GM12873 (cell line): ENCODE results near the gene CDK3.

Experiments used
- TF ChIP-seq, protein P1 (sequence below): IDR thresholded peaks from 2 replicates; pipeline ENCODE4 v1.5.1; 2012; ENCODE audit warnings: low read depth, mild to moderate bottlenecking, moderate library complexity, low read length, control low read depth; ENCODE audit not compliant: insufficient read depth; ENCODE audit errors: missing control alignments

CDK3 gene

DNA sequence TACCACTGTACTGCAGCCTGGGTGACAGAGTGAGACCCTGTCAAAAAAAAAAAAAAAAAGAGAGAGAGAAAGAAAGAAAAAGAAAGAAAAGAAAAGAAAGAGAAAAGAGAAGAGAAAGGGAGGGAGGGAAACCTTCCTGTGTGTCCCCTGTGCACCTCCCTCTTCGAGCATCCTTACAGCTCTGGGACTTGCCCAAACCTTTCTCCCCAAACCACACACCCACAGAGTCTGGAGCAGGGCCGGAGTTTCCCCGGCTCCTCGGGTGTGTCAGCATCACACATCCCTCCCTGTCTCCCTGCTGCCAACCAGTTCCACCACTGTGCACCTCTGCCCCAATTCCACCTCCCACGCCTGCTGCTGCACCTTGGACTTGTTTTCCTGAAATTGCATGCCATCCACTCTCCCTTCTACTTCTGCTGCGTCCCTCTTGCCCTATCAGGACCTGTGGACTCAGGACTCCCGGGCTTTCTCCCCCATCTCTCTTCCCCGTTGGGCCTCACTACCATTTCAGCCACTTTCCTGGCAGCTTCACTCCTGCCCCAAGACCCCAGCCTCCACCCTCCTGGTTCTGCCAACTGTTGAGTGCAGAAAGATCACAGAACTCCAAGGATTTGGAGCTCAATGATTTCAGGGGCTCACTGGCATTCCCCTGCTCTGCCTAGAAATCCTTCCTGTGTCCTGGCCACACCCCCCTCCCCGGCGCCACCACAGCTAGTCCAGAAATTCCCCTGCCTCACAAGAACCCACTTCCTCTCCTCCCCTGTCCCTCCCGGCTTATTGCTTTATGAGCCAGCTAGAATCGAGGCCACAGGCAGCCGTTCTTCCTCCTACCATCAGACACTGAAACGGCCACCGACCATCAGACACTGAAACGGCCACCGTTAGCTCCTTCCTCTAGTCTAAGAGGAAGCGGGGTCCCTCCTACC, 3.7 kb upstream of the CDK3 start:
- TF ChIP-seq, protein P1, sequence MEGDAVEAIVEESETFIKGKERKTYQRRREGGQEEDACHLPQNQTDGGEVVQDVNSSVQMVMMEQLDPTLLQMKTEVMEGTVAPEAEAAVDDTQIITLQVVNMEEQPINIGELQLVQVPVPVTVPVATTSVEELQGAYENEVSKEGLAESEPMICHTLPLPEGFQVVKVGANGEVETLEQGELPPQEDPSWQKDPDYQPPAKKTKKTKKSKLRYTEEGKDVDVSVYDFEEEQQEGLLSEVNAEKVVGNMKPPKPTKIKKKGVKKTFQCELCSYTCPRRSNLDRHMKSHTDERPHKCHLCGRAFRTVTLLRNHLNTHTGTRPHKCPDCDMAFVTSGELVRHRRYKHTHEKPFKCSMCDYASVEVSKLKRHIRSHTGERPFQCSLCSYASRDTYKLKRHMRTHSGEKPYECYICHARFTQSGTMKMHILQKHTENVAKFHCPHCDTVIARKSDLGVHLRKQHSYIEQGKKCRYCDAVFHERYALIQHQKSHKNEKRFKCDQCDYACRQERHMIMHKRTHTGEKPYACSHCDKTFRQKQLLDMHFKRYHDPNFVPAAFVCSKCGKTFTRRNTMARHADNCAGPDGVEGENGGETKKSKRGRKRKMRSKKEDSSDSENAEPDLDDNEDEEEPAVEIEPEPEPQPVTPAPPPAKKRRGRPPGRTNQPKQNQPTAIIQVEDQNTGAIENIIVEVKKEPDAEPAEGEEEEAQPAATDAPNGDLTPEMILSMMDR, result no peak

DNA sequence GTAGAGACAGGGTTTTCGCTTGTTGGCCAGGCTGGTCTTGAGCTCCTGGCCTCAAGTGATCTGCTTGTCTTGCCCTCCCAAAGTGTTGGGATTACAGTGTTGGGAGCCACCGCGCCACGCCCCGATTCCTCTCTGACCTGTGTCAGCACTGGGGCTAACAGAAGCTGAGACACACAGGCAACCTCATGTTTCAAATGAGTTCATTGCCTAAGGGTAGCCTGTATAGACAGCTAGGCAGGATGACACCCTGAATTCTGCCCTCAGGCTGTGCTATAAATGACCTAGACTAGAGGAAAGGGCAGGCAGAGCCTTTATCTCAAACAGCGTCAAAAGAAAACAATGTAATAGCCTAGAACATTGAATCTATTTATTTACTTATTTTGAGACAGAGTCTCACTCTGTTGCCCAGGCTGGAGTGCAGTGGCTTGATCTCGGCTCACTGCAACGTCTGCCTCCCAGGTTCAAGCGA, 2.3 kb upstream of the CDK3 start:
- TF ChIP-seq, protein P1, result no peak

DNA sequence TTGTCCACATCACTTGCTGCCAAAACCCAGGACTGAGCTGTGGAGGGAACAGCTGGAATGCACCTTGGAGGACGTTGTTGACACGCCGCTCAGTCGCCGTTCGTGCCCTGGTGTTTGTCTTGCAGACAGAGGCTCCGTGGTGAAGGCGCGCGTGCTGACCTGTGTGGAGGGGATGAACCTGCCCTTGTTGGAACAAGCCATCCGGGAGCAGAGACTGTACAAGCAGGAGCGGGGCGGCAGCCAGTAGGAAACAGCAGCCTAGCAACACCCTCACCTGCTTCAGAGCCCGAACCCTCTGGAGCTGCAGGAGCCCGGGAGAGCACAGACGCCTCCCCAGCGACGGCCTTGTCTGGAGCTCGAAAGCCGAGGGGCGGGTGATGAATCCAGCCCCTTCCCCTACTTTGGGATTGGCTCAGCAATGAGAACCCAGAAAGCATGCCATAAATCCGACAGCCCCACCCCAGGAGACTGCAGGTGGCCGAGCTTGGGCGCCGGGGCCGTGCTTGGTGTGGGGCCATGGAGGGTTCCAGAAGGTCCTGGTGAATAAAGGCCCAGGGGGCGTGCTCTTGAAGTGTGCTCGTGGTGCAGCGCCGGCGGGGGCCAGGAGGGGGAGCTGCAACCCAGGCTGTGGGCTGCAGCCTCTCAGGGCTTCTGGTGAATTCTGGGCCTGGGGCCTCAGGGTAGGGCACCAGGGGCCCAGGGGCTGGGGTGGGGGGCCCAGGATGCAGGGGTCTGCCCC, 470 bp upstream of the CDK3 start:
- TF ChIP-seq, protein P1, result peak; percentile 79

DNA sequence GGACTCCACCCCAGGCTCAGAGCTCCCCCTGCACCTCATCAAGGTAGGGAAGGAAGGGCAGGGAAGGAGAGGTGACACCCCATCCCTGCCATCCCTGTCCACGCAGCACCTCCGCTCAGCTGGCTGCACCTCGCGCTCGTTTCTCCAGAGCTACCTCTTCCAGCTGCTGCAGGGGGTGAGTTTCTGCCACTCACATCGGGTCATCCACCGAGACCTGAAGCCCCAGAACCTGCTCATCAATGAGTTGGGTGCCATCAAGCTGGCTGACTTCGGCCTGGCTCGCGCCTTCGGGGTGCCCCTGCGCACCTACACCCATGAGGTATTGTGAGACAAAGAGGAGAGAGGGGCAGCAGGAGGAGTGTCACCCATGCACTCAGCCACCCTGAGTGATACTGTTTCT, 1.4 kb downstream of the CDK3 start:
- TF ChIP-seq, protein P1, result no peak

DNA sequence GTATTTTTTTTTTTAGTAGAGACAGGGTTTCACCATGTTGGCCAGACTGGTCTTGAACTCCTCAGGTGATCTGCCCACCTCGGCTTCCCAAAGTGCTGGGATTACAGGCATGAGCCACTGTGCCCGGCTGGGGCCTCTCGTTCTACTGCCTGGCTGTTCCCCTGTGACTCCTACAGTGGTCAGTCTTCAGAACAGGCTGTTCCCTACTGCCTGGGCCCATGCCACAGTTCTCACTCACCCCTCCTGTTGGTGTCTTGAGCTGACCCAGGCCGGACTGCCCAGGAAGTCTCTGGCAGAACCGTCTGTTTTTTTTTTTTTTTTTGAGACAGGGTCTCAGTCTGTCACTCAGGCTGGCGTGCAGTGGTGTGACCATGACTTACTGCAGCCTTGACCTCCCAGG, 3.3 kb downstream of the CDK3 start:
- TF ChIP-seq, protein P1, result no peak

DNA sequence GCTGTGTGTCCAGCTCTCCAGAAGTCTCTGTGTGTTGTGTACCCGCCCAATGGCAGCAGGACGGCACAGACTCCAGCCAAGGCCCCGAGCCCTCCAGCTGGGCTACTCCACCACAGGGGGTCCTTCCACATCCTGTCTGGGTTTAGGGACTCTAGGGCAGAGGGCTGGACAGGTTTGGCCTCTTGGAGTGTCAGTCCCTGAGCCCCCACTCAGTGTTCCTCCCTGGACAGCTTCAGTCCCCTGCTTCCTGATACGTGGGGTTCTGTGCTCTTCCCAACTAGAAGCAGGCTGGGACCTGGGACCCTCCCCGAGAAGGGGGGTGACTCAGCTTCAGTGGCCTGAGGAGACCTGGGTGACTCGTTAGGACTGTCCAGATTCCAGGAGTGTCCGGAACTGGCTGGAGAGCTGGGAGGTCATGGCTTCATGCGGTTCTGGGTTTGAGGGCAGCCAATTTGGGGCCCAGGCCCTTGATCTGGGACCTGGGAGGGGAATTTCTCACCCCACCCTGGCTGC, 4.2 kb downstream of the CDK3 start:
- TF ChIP-seq, protein P1, result no peak
